Measurements from ENCODE around the gene IL2RA. TPM values are rescaled to one million over a fixed set of nuclear protein-coding genes. Genes with fewer than 3 reads are reported as not detected.
"Not testable (repeated sequence)": the region's sequence is repeated elsewhere in the genome, so short reads cannot be mapped to it uniquely, and the experiment has no call there.

Gene IL2RA
- 1 to 10 TPM; 1.7 to 2.4 TPM for total RNA-seq

DNA sequence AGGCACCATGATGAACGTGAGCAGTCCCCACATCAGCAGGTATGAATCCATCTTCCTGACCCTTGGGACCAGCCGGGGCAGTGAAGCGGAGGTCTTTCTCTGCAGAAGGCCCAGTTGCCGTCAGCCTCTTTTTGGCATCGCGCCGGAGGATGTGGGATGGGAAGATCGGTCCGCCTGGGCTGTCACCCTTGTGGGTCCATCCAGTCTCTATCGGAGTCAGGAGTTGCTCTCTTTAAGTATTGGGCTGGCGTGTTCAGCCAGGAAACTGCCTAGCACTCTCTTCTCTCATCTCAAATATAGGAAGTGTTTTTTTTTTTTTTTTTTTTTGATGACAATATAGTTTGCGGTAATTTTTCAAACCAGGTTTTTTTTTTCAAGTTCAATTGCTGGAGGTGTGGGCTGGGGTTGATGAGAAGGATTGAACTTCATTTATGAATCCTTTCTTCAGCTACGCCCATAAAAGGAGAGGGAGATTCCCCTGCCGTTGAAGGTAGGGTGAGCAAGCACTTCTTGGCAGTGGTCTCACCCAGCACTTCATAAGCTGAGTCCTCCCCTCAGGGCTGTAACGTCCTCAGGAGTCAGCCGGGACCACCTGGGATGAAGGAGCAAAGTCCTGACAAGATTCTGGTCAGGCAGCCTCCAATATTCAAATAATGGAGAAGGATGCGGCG lies at the start of gene IL2RA:
Gene IL2RA (minus strand): TSS at position 267 of the 671 bp plus-strand sequence. CDS start 216 bp downstream, at position 51.
- Histone ChIP-seq H3K4me3 (peak within 1 kb of the TSS; percentile 12), H3K9ac (ENCODE audit: low read depth in 2 of 2, low read length in 2 of 2) (no peak within 1 kb of the TSS), H3K27me3 (no peaks in the 10 kb centered on the region), H3K36me3 (no peaks in the 10 kb centered on the region), H3K27ac (peak within 1 kb of the TSS; percentile 9), H3K4me1 (no peaks in the 10 kb centered on the region), H3K9me3 (no peaks in the 10 kb centered on the region)
- no peak for DNase-seq
- TF ChIP-seq CTCF (IDR thresholded peaks at IDR 0.05): no peak
- intact Hi-C loops (cut with DNase I): no loop called here

DNA sequence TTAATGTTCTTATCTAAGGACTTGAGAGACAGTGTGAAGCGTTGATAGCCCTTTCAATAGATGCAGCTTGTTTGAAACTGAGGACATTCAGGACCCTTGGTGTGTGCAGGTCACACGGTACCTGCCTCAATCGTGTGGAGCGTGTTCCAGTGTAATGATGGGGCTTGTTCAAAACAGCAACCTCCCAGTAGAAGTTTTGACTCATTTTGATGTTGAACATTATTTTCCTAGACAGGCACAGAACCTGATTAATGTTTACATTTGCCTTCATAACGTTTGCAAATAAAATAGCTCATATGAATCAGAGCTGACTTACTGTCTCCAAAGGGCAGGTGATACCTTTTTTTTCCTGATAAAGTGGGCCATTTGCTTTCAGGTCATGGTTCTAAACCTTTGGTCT lies 48.0 kb upstream of the IL2RA start:
- no peak for DNase-seq
- intact Hi-C loops (cut with DNase I): loop anchor here (2.0 to 5.0 kb wide), 2 partner anchors 42 to 293 kb away; no protein-coding TSS in a partner anchor
- no peak overlapping the region for H3K4me3 ChIP-seq
- H3K9ac ChIP-seq (ENCODE audit: low read depth in 2 of 2, low read length in 2 of 2): no peak overlapping the region
- no peaks in the 10 kb centered on the region for H3K27me3 ChIP-seq
- H3K4me1 ChIP-seq: peaks cover 3% of the 10 kb centered on the region
- H3K27ac ChIP-seq: no peak overlapping the region
- no peaks in the 10 kb centered on the region for H3K9me3 ChIP-seq
- H3K36me3 ChIP-seq: peaks cover 16% of the 10 kb centered on the region
- TF ChIP-seq CTCF (IDR thresholded peaks at IDR 0.05): no peak

DNA sequence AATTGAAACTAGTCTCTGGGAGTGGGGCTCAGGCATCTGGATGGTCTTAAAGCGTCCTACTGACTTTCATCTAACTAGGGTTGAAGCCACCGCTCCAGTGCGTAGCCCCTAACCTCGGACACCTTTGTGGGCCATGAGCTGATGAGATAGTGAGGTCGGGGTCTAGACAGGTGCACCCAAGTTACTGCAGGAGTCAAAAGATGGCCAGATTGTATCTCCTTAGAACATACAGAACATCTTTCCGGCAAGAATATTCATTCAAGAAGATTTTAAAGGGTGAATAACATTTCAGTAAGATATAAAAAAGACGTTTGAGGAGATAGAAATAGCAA lies 47.2 kb upstream of the IL2RA start:
- H3K27ac ChIP-seq: no peak overlapping the region
- H3K4me3 ChIP-seq: no peak overlapping the region
- H3K36me3 ChIP-seq: peaks cover 16% of the 10 kb centered on the region
- no peak overlapping the region for H3K9ac ChIP-seq (ENCODE audit: low read depth in 2 of 2, low read length in 2 of 2)
- DNase-seq: no peak
- no peaks in the 10 kb centered on the region for H3K27me3 ChIP-seq
- intact Hi-C loops (cut with DNase I): loop anchor here (2.0 kb wide), 1 partner anchor 93 kb away; the partner anchor contains the start of gene PFKFB3
- no peaks in the 10 kb centered on the region for H3K9me3 ChIP-seq
- H3K4me1 ChIP-seq: peaks cover 3% of the 10 kb centered on the region
- no peak for TF ChIP-seq CTCF (IDR thresholded peaks at IDR 0.05)

DNA sequence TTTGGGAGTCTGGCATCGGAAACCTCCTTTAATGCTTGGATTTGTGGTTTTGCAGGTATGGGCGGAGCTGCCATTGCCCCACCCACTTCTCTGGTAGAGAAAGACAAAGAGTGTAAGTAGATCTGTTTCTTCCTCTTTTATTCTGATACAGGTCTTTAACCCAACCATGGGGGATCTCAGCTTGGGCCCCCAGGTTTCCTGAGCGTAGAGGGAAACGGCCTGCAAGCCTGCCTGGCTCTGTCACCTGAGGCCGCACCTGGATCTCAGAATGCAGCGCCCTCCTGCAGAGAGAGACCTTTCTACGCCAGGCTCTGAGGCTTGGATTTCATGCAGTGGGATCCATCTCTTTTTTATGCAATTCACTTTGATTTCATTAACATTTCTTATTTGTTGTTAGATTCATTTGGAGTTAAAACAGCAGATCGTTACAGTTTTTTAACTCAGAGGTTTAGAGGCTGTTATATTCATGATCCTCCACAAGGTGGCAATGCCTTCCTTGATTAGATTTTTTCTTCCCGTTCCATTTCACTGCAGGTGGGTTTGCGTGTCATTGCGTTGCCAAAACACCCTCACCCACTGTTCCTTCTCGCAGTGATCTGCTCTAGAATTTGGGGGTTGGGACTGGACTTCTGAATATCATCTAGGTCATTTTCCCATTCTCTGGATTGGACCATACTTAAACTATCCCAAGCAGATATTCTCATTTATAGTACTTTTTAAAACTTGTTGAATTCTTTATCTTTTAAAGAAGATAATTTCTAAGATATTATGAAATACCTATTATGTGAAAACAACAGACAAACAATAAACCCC lies 46.7 kb upstream of the IL2RA start:
- H3K27ac ChIP-seq: no peak overlapping the region
- DNase-seq: peak; percentile 35
- no peaks in the 10 kb centered on the region for H3K9me3 ChIP-seq
- H3K27me3 ChIP-seq: no peaks in the 10 kb centered on the region
- TF ChIP-seq CTCF (IDR thresholded peaks at IDR 0.05): peak; percentile 67
- no peak overlapping the region for H3K4me3 ChIP-seq
- intact Hi-C loops (cut with DNase I): loop anchor here (2.0 kb wide), 1 partner anchor 94 kb away; the partner anchor contains the start of gene PFKFB3
- no peak overlapping the region for H3K9ac ChIP-seq (ENCODE audit: low read depth in 2 of 2, low read length in 2 of 2)
- peaks cover 3% of the 10 kb centered on the region for H3K4me1 ChIP-seq
- peaks cover 15% of the 10 kb centered on the region for H3K36me3 ChIP-seq

- intact Hi-C loops (cut with DNase I): loop anchor here (2.0 kb wide), 1 partner anchor 95 kb away; the partner anchor contains the start of gene PFKFB3
- no peaks in the 10 kb centered on the region for H3K27me3 ChIP-seq
- H3K36me3 ChIP-seq: peaks cover 8% of the 10 kb centered on the region
Observed at GRCh38 chr10:6108072-6108471, 45.9 kb upstream of the IL2RA start.

DNA sequence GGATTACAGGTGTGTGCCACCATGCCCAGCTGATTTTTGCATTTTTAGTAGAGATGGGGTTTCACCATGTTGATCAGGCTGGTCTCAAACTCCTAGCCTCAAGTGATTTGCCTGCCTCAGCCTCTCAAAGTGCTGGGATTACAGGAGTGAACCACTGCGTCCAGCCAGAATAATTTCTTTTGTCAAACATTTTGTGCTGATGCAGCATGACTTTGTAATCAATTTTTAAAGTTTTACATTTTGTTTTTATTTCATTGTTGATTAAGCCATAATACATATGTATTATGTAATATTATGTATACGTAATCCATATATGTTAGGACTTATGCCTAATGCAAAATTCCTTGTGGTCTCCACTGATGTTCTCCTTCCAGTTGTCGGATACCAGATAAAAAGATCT lies 45.4 kb upstream of the IL2RA start:
- H3K9ac ChIP-seq (ENCODE audit: low read depth in 2 of 2, low read length in 2 of 2); H3K36me3 ChIP-seq; H3K4me3 ChIP-seq; H3K27me3 ChIP-seq; H3K27ac ChIP-seq; H3K4me1 ChIP-seq; DNase-seq; H3K9me3 ChIP-seq: not testable (repeated sequence)
- intact Hi-C loops (cut with DNase I): loop anchor here (2.0 kb wide), 1 partner anchor 95 kb away; the partner anchor contains the start of gene PFKFB3

More at GRCh38 chr10:6108072-6108471, 45.9 kb upstream of the IL2RA start:
- TF ChIP-seq CTCF (IDR thresholded peaks at IDR 0.05): no peak
- Histone ChIP-seq H3K4me3 (no peak overlapping the region), H3K4me1 (peaks cover 3% of the 10 kb centered on the region), H3K27ac (no peak overlapping the region), H3K9me3 (no peaks in the 10 kb centered on the region), H3K9ac (ENCODE audit: low read depth in 2 of 2, low read length in 2 of 2) (no peak overlapping the region)
- DNase-seq: no peak
